Measurements from ENCODE around the gene DEXI.

DNA sequence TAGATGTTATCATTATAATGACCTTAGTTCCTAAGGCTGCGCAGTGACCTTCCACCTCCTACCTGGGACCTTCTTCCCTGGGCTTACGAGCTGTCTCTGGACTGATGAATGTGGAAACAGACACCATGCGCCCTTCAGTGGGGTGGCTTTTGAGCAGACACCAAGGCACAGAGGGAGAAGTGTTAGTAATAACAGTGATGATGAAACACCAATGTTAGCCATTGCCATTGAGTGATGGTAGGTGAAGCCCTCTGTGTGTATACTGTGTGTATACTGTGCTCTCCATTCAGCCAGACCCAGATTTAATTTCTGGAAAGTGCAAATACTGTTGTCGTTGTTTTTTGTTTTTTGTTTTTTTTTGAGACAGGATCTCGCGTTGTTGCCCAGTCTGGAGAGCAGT, 46.6 kb upstream of the DEXI start:
- TF ChIP-seq, protein P1, sequence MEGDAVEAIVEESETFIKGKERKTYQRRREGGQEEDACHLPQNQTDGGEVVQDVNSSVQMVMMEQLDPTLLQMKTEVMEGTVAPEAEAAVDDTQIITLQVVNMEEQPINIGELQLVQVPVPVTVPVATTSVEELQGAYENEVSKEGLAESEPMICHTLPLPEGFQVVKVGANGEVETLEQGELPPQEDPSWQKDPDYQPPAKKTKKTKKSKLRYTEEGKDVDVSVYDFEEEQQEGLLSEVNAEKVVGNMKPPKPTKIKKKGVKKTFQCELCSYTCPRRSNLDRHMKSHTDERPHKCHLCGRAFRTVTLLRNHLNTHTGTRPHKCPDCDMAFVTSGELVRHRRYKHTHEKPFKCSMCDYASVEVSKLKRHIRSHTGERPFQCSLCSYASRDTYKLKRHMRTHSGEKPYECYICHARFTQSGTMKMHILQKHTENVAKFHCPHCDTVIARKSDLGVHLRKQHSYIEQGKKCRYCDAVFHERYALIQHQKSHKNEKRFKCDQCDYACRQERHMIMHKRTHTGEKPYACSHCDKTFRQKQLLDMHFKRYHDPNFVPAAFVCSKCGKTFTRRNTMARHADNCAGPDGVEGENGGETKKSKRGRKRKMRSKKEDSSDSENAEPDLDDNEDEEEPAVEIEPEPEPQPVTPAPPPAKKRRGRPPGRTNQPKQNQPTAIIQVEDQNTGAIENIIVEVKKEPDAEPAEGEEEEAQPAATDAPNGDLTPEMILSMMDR (IDR thresholded peaks at IDR 0.05) = no peak
- no peak for TF ChIP-seq POLR2A (IDR thresholded peaks at IDR 0.05)

Data from body of pancreas (tissue), 4 donors.